A549 (cell line): Measurements from ENCODE around the gene CCL17. TPM values are rescaled to one million over a fixed set of nuclear protein-coding genes. Genes with fewer than 3 reads are reported as not detected.
A peak's percentile ranks its signal among the peaks of the same experiment; 100 is the strongest.

Experiments used
- ATAC-seq, 2 experiments: fragments of 200-7000 bp in 1 of 2; fragments of >200 bp in 1 of 2; cut with Nextera tagmentation in 1 of 2; cut with Tn5 transposase in 1 of 2; 3 replicates each; pipeline versions ENCODE4 v1.8.0 to v1.9.1; 2018 to 2020; ENCODE audit warnings: mild to moderate bottlenecking in 1 of 2, moderate library complexity in 1 of 2
- CTCF ChIA-PET: fragments of 300-600 bp; sonication (Branson Sonifier 250); formaldehyde crosslinking; extraction: SDS; loops from one replicate; lab custom pipeline; 2021; ENCODE audit warnings: antibody characterized with exemption, inconsistent platforms; lab: Yijun Ruan, JAX
- POLR2A ChIA-PET: fragments of 350-600 bp; formaldehyde crosslinking; extraction: SDS; loops from one replicate; lab custom pipeline; 2021; ENCODE audit warnings: antibody characterized with exemption, inconsistent platforms; lab: Yijun Ruan, JAX
- DNase-seq, 2 experiments: peaks; one replicate each; pipeline versions ENCODE4 v3.0.0 to v3.0.0-alpha.2; 2011 to 2016; ENCODE audit warnings: low read depth in 1 of 2, low spot score in 1 of 2
- FAIRE-seq: peaks from 2 replicates; lab custom pipeline; 2011; peaks lifted over from hg19 to GRCh38; lab: Jason Lieb, UNC
- H3K27ac ChIP-seq, 2 experiments: fragments of >200 bp; sonication (Bioruptor Twin); formaldehyde crosslinking; 3 replicates each; pipeline ENCODE4 v1.5.1; 2016 to 2017
- H3K4me1 ChIP-seq: fragments of >200 bp; sonication (Bioruptor Twin); formaldehyde crosslinking; 3 replicates; pipeline ENCODE4 v1.6.1; 2016
- H3K4me2 ChIP-seq: fragments of >200 bp; sonication (Bioruptor Twin); formaldehyde crosslinking; 3 replicates; pipeline ENCODE4 v1.6.1; 2016
- H3K4me3 ChIP-seq: fragments of >200 bp; sonication (Bioruptor Twin); formaldehyde crosslinking; 3 replicates; pipeline ENCODE4 v1.5.1; 2016
- H3K9me3 ChIP-seq: fragments of >200 bp; sonication (Bioruptor Twin); formaldehyde crosslinking; 3 replicates; pipeline ENCODE4 v1.6.1; 2016
- CBX2 ChIP-seq: fragments of 200-600 bp; sonication (generic); IDR thresholded peaks from 2 replicates; pipeline ENCODE4 v1.6.1; 2016; ENCODE audit warnings: low read depth, mild to moderate bottlenecking, borderline replicate concordance
- CBX8 ChIP-seq: fragments of 200-600 bp; sonication (generic); IDR thresholded peaks from 2 replicates; pipeline ENCODE4 v1.6.1; 2016
- EHF ChIP-seq: fragments of 250-450 bp; sonication (Bioruptor Pico); IDR thresholded peaks from 2 replicates; pipeline ENCODE4 v1.5.0; 2020; ENCODE audit warnings: mild to moderate bottlenecking
- EHMT2 ChIP-seq: fragments of 200-600 bp; sonication (generic); IDR thresholded peaks from 2 replicates; pipeline ENCODE4 v1.6.1; 2016; ENCODE audit warnings: antibody characterized with exemption, low read depth, mild to moderate bottlenecking, moderate library complexity
- FOSB ChIP-seq: fragments of 250-450 bp; sonication (Bioruptor Pico); IDR thresholded peaks from 2 replicates; pipeline ENCODE4 v1.5.0; 2020; ENCODE audit warnings: mild to moderate bottlenecking, moderate library complexity
- FOSL2 ChIP-seq, 2 experiments: fragments of 450-650 bp in 1 of 2; fragments of >200 bp in 1 of 2; sonication (Bioruptor Twin) in 1 of 2; formaldehyde crosslinking; IDR thresholded peaks; 2 replicates each; pipeline versions ENCODE4 v1.5.0 to v1.6.1; 2016 to 2020; ENCODE audit warnings: mild to moderate bottlenecking in 1 of 2, moderate library complexity in 1 of 2
- FOXS1 ChIP-seq: fragments of 250-450 bp; sonication (Bioruptor Pico); IDR thresholded peaks from 2 replicates; pipeline ENCODE4 v1.5.0; 2020; ENCODE audit warnings: mild to moderate bottlenecking, moderate library complexity
- GATA3 ChIP-seq: IDR thresholded peaks from 2 replicates; pipeline ENCODE4 v1.6.1; 2012; ENCODE audit warnings: borderline replicate concordance
- HOXA7 ChIP-seq: fragments of 250-450 bp; sonication (Bioruptor Pico); IDR thresholded peaks from 2 replicates; pipeline ENCODE4 v1.5.0; 2020; ENCODE audit warnings: mild to moderate bottlenecking, moderate library complexity
- JUN ChIP-seq, 2 experiments: fragments of >200 bp; sonication (Bioruptor Twin); formaldehyde crosslinking; IDR thresholded peaks; 2 replicates in 1 of 2; 3 replicates in 1 of 2; pipeline ENCODE4 v1.6.1; 2016 to 2017
- JUNB ChIP-seq: fragments of >200 bp; sonication (Bioruptor Twin); formaldehyde crosslinking; IDR thresholded peaks from 2 replicates; pipeline ENCODE4 v1.6.1; 2016
- KDM1A ChIP-seq: fragments of 200-600 bp; sonication (generic); IDR thresholded peaks from 2 replicates; pipeline ENCODE4 v1.6.1; 2016; ENCODE audit warnings: low read depth, mild to moderate bottlenecking
- KDM5A ChIP-seq: fragments of 200-600 bp; sonication (generic); IDR thresholded peaks from 2 replicates; pipeline ENCODE4 v1.6.1; 2016; ENCODE audit warnings: antibody characterized with exemption, mild to moderate bottlenecking
- MAFK ChIP-seq: fragments of 450-650 bp; IDR thresholded peaks from 2 replicates; pipeline ENCODE4 v1.6.1; 2014; ENCODE audit not compliant: partially characterized antibody
- MAZ ChIP-seq: fragments of 150-350 bp; IDR thresholded peaks from 2 replicates; pipeline ENCODE4 v1.6.1; 2014; ENCODE audit warnings: antibody characterized with exemption, low read depth, low read length, borderline replicate concordance
- MYC ChIP-seq: IDR thresholded peaks from 2 replicates; pipeline ENCODE4 v1.6.1; 2012; ENCODE audit warnings: mild to moderate bottlenecking, inconsistent platforms, low read length, improper control_type of control experiment, borderline replicate concordance
- NFE2L2 ChIP-seq: fragments of 150-350 bp; conservative IDR thresholded peaks from 2 replicates; pipeline ENCODE4 v1.6.1; 2014; ENCODE audit warnings: low read length
- PHF8 ChIP-seq: fragments of 200-600 bp; sonication (generic); IDR thresholded peaks from 2 replicates; pipeline ENCODE4 v1.6.1; 2016; ENCODE audit warnings: low read depth, mild to moderate bottlenecking, antibody characterized with exemption, moderate library complexity, borderline replicate concordance
- POLR2A ChIP-seq: IDR thresholded peaks from 2 replicates; pipeline ENCODE4 v1.6.1; 2012; ENCODE audit warnings: mild to moderate bottlenecking, low read length
- RAD21 ChIP-seq, 2 experiments: fragments of >200 bp in 1 of 2; sonication (Bioruptor Twin) in 1 of 2; formaldehyde crosslinking in 1 of 2; IDR thresholded peaks in 1 of 2; conservative IDR thresholded peaks in 1 of 2; 2 replicates in 1 of 2; 3 replicates in 1 of 2; pipeline ENCODE4 v1.6.1; 2012 to 2018; ENCODE audit warnings: inconsistent platforms in 1 of 2
- RARB ChIP-seq: fragments of 250-450 bp; sonication (Bioruptor Pico); IDR thresholded peaks from 2 replicates; pipeline ENCODE4 v1.8.0; 2021; ENCODE audit warnings: mild to moderate bottlenecking, moderate library complexity
- REST ChIP-seq: fragments of 200-600 bp; sonication (generic); IDR thresholded peaks from 2 replicates; pipeline ENCODE4 v1.6.1; 2016; ENCODE audit warnings: antibody characterized with exemption, mild to moderate bottlenecking, moderate library complexity
- RNF2 ChIP-seq: fragments of 200-600 bp; sonication (generic); IDR thresholded peaks from 2 replicates; pipeline ENCODE4 v1.6.1; 2016; ENCODE audit warnings: low read depth, mild to moderate bottlenecking, antibody characterized with exemption, moderate library complexity, borderline replicate concordance
- TFCP2L1 ChIP-seq: fragments of 250-450 bp; sonication (Bioruptor Pico); IDR thresholded peaks from 2 replicates; pipeline ENCODE4 v1.5.0; 2021; ENCODE audit warnings: mild to moderate bottlenecking
- ZFP36 ChIP-seq: fragments of 450-650 bp; IDR thresholded peaks from 2 replicates; pipeline ENCODE4 v1.6.1; 2014; ENCODE audit warnings: borderline replicate concordance; ENCODE audit not compliant: partially characterized antibody
- ZNF302 ChIP-seq: fragments of 250-450 bp; sonication (Bioruptor Pico); IDR thresholded peaks from 2 replicates; pipeline ENCODE4 v1.9.0; 2021; ENCODE audit warnings: inconsistent platforms, mild to moderate bottlenecking, moderate library complexity
- ZSCAN20 ChIP-seq: fragments of 250-450 bp; sonication (Bioruptor Pico); IDR thresholded peaks from 2 replicates; pipeline ENCODE4 v1.8.0; 2022; ENCODE audit warnings: mild to moderate bottlenecking, moderate library complexity
- WGBS: methylation state at CpG from one replicate; pipeline ENCODE4 v1.1.6; 2017; ENCODE audit errors: missing lambda C conversion rate; 5-methylcytosine and 5-hydroxymethylcytosine counted together
- polyA plus RNA-seq, 4 experiments: library from polyadenylated mRNA; depleted of rRNA in 3 of 4; stranded (reverse); fragments of >200 nt; fragmentation: RNase III in 1 of 4; extraction: RNeasy Plus Mini Kit Qiagen cat#74134 plus additional on column Dnase treatment in 1 of 4; gene quantifications; 2 replicates in 3 of 4; 3 replicates in 1 of 4; pipeline ENCODE4 v1.2.3, GENCODE V29; 2011 to 2017
- TF ChIP-seq, protein P1 (sequence below): fragments of >200 bp; sonication (Bioruptor Twin); formaldehyde crosslinking; IDR thresholded peaks from 2 replicates; pipeline ENCODE4 v1.6.1; 2016
- TF ChIP-seq, protein P2 (sequence below): IDR thresholded peaks from 2 replicates; pipeline ENCODE4 v1.6.1; 2012

The CCL17 gene
- polyA plus RNA-seq, 2 of the 4 experiments (the other 2 are of a cell fraction), result not detected

GRCh38 chr16:57446531-57447185 is 42.1 kb downstream of the CCL17 start:
- no peak for TF ChIP-seq ZFP36
- 0 out of 2 replicates have a peak, but pooled peaks have one; percentile 33 for TF ChIP-seq TFCP2L1 (CRISPR knock-in tag)
- TF ChIP-seq, all 56 proteins: peak for 1
- H3K4me2 ChIP-seq, result peak overlapping the region; percentile 97
- 6% methylated on average over 12 of the region's 28 CpGs for WGBS
- FAIRE-seq (no peak), DNase-seq (peak; percentile 29 to 35), ATAC-seq (peak; percentile 51 to 59)
- peak overlapping the region; percentile 96 for H3K4me3 ChIP-seq
- CTCF ChIA-PET, result interaction anchor here (0.9 to 3.3 kb wide), 11 partner anchors 7 to 146 kb away, joined by 3 to 20 read pairs (median 4); partner anchors contain the start of gene POLR2C
- POLR2A ChIA-PET, result interaction anchor here (0.6 to 1.9 kb wide), 18 partner anchors 8 to 261 kb away, joined by 3 to 21 read pairs (median 4); partner anchors contain the start of genes POLR2C, PSME3IP1 and RSPRY1
- peak overlapping the region; percentile 99 for H3K27ac ChIP-seq
- no peaks in the 10 kb centered on the region for H3K9me3 ChIP-seq
- H3K4me1 ChIP-seq, result peaks cover 27% of the 10 kb centered on the region

- peak; percentile 100 for ATAC-seq
- H3K4me3 ChIP-seq, result peak within 1 kb of the TSS; percentile 96
- H3K27ac ChIP-seq, result peak within 1 kb of the TSS; percentile 99
- H3K4me2 ChIP-seq, result peak within 1 kb of the TSS; percentile 97
- POLR2A ChIA-PET, result interaction anchor here (0.8 to 1.9 kb wide), 18 partner anchors 9 to 261 kb away, joined by 3 to 21 read pairs (median 4); partner anchors contain the start of genes POLR2C, PSME3IP1 and RSPRY1
- WGBS, result under 1% methylated on average over 16 of the region's 68 CpGs
- no peaks in the 10 kb centered on the region for H3K9me3 ChIP-seq
- FAIRE-seq, result no peak
- DNase-seq, result peak; percentile 89 to 93
- peaks cover 27% of the 10 kb centered on the region for H3K4me1 ChIP-seq
- CTCF ChIA-PET, result interaction anchor here (0.7 to 3.3 kb wide), 12 partner anchors 8 to 147 kb away, joined by 3 to 20 read pairs (median 4); partner anchors contain the start of gene POLR2C
- TF ChIP-seq RNF2 (no peak), FOXS1 (no peak), REST (peak; percentile 99), MYC (no peak), CBX8 (no peak), RARB (no peak), KDM1A (no peak), POLR2A (peak; percentile 83), JUN (IDR thresholded peaks at IDR 0.05) (peak; percentile 60 to 97), EHF (CRISPR knock-in tag) (no peak), TFCP2L1 (CRISPR knock-in tag) (no peak), FOSB (CRISPR knock-in tag) (no peak), JUNB (no peak), RAD21 (conservative IDR thresholded peaks at IDR 0.05 in 1 of 2, IDR thresholded peaks at IDR 0.05 in 1 of 2) (0 out of 5 replicates have a peak, but pooled peaks of 1 of the 2 experiments have one; percentile 10), MAFK (no peak), ZNF302 (no peak), EHMT2 (no peak), PHF8 (peak; percentile 82), ZSCAN20 (CRISPR knock-in tag) (no peak), HOXA7 (CRISPR knock-in tag) (no peak), FOSL2 (IDR thresholded peaks at IDR 0.05) (no peak), FOSL2 (CRISPR knock-in tag; IDR thresholded peaks at IDR 0.05) (no peak), CBX2 (no peak), MAZ (no peak), KDM5A (peak; percentile 83), NFE2L2 (no peak), GATA3 (peak; percentile 65)
- TF ChIP-seq, protein P1, sequence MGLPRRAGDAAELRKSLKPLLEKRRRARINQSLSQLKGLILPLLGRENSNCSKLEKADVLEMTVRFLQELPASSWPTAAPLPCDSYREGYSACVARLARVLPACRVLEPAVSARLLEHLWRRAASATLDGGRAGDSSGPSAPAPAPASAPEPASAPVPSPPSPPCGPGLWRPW, result no peak
- TF ChIP-seq, protein P2, sequence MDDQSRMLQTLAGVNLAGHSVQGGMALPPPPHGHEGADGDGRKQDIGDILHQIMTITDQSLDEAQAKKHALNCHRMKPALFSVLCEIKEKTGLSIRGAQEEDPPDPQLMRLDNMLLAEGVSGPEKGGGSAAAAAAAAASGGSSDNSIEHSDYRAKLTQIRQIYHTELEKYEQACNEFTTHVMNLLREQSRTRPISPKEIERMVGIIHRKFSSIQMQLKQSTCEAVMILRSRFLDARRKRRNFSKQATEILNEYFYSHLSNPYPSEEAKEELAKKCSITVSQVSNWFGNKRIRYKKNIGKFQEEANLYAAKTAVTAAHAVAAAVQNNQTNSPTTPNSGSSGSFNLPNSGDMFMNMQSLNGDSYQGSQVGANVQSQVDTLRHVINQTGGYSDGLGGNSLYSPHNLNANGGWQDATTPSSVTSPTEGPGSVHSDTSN, result peak; percentile 30; the same call in 1 of the 2 replicates
These were observed 42.8 kb downstream of the CCL17 start, which contains the start of the genes CIAPIN1 and COQ9 for GRCh38 chr16:57447186-57447962. TSS of gene CIAPIN1 (minus strand) at chr16:57447385. CDS start at chr16:57440928, 6,457 bp downstream. TSS of gene COQ9 (plus strand) at chr16:57447479. CDS start at chr16:57447506, 27 bp downstream.
